Measurements from ENCODE around the gene CFAP65. TPM values are rescaled to one million over a fixed set of nuclear protein-coding genes. Genes with fewer than 3 reads are reported as not detected.

CFAP65 gene
- total and polyA plus RNA-seq, 10 donors = 0.28 TPM; not detected in 9

DNA sequence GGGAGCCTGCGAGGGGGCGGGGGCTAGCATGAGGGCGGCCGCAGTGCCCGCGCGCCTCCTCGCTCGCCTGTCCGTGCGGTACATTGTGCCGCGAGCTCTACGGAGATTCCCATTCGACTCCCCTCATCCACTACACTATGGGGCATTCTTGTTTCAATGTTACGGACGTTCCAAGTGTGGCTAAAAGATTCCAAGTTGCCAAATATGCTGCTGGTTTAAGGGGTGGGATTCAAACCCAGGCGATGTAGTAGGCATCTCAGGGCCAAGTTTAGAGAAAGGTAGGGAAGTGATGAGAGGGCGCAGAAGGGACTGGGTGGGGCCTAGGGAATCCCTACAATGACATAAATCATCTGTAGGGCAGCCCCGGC lies 38.1 kb downstream of the CFAP65 start:
- no peaks in the 10 kb centered on the region for H3K36me3 ChIP-seq
- intact Hi-C loops (cut with DNase I; ENCODE audit: low total_unique reads) = no loop called here
- 7 to 15% (median 10%) methylated on average over 10 to 20 of the region's 20 CpGs for WGBS, 5 donors
- DNase-seq = no peak
- H3K27me3 ChIP-seq (replicated peaks in 1 of 7) = peaks cover 15 to 100% (median 69%) of the 10 kb centered on the region in 7 donors
- TF ChIP-seq POLR2AphosphoS5 (IDR thresholded peaks at IDR 0.05) (no peak), POLR2A (IDR thresholded peaks at IDR 0.05) (no peak)
- TF ChIP-seq, protein P1, sequence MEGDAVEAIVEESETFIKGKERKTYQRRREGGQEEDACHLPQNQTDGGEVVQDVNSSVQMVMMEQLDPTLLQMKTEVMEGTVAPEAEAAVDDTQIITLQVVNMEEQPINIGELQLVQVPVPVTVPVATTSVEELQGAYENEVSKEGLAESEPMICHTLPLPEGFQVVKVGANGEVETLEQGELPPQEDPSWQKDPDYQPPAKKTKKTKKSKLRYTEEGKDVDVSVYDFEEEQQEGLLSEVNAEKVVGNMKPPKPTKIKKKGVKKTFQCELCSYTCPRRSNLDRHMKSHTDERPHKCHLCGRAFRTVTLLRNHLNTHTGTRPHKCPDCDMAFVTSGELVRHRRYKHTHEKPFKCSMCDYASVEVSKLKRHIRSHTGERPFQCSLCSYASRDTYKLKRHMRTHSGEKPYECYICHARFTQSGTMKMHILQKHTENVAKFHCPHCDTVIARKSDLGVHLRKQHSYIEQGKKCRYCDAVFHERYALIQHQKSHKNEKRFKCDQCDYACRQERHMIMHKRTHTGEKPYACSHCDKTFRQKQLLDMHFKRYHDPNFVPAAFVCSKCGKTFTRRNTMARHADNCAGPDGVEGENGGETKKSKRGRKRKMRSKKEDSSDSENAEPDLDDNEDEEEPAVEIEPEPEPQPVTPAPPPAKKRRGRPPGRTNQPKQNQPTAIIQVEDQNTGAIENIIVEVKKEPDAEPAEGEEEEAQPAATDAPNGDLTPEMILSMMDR (IDR thresholded peaks at IDR 0.05 in 8 of 11, conservative IDR thresholded peaks at IDR 0.05 in 3 of 11) = peak in 1 of 11 experiments; percentile 19
- H3K4me1 ChIP-seq = peaks cover 20 to 30% (median 26%) of the 10 kb centered on the region in 6 donors
- H3K9me3 ChIP-seq = no peaks in the 10 kb centered on the region
- H3K27ac ChIP-seq = no peak overlapping the region
- peak overlapping the region in 6 of 8 donors; percentile 5 to 59 (median 22) for H3K4me3 ChIP-seq

DNA sequence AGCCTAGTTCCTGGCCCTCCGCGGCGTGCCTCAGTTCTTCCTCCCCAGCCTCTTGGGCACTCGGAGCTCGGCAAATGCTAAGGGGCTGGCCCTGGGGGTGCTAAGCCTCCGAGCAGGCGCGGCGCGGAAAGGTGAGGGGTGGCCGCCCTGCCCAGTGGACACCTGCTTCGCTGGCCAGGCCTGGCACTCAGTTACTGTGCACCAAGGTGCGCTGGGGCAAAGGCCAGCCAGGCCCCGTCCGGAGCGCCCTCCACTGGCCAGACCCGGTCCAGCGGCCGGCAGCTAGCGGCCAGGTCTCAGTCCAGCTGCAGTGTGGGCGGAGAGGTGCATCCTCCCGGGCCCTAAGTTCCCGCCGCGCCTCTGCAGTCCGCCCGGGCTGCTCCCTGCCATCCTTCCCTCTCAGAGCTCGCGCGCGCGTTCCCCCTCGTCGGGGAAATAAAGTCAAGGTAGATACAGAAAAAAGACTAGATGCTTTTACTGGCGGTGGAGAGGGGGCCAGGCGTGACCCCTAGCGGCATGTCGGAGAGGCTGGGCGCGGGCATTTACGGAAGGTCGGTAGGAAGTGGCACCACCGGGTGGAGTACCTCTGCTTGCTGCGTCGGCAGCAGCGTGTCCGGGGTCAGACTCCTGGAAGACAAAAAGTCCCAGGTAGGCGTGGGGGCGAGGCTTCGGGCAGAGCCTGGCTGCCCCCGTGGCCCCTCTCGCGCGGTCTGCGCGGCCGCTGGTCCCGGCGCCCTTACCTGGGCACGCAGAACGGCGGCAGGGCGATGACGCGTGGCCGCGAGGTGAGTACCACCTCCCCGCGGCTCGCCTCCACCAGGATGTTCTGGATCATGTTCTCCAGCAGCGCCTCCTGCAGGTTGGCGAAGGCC lies 38.7 kb downstream of the CFAP65 start:
- H3K27ac ChIP-seq = no peak overlapping the region
- WGBS, 5 donors = 3 to 5% (median 3%) methylated on average over 30 to 72 of the region's 72 CpGs
- H3K4me1 ChIP-seq = peaks cover 20 to 30% (median 26%) of the 10 kb centered on the region in 6 donors
- no peaks in the 10 kb centered on the region for H3K36me3 ChIP-seq
- TF ChIP-seq, protein P1 (IDR thresholded peaks at IDR 0.05 in 8 of 11, conservative IDR thresholded peaks at IDR 0.05 in 3 of 11) = peak in 3 of 11 experiments; percentile 29 to 47 (median 38)
- no peak for TF ChIP-seq POLR2A (IDR thresholded peaks at IDR 0.05)
- peaks cover 15 to 100% (median 70%) of the 10 kb centered on the region in 7 donors for H3K27me3 ChIP-seq (replicated peaks in 1 of 7)
- peak overlapping the region in 7 of 8 donors; percentile 5 to 59 (median 20) for H3K4me3 ChIP-seq
- no peaks in the 10 kb centered on the region for H3K9me3 ChIP-seq
- intact Hi-C loops (cut with DNase I; ENCODE audit: low total_unique reads) = no loop called here
- no peak for DNase-seq

DNA sequence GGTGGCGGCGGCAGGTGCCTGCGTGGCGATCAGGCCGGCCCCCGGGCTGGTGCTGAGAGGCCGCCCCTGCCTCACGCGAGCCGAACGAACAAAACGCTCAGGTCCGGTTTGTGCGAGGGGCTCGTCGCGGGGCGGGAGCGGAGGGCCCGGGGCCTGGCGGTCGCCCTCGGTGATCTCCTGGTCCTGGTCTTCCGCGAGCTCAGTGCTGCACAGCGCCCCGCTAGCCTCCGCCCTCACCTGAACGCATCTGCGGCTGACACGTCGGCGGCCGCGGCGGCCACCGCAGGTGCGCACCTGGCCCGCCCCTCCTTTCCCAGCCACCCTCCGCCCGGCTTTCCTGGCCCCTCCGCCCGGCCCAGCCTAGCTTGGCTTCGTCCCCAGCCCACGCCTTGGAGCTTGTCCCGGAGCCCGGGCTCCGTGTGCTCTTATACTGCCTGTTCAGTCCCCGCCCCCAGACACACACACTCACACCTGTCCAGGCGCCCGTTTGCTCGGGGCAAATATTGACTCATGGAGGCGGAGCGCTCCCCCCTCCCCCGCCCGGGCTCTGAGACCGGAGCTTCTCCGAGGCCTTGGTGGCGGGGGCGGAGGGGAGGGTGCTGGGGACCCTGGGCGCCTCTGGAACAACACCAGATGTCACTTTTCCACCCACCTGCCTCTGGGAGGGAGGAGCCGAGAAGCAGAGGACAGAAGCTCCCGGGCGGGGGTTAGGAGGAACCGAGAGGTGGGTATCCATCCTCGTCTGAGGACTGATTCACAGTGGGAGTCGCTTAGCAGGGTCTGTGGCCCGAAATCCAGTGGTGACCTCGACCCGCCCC lies 39.5 kb downstream of the CFAP65 start:
- Histone ChIP-seq H3K27me3 (replicated peaks in 1 of 7) (peaks cover 15 to 100% (median 78%) of the 10 kb centered on the region in 7 donors), H3K4me1 (peaks cover 20 to 30% (median 26%) of the 10 kb centered on the region in 6 donors), H3K4me3 (peak overlapping the region in 6 of 8 donors; percentile 10 to 59 (median 24)), H3K27ac (no peak overlapping the region), H3K36me3 (no peaks in the 10 kb centered on the region), H3K9me3 (no peaks in the 10 kb centered on the region)
- DNase-seq = no peak
- WGBS, 5 donors = 2 to 4% (median 3%) methylated on average over 38 to 70 of the region's 70 CpGs
- intact Hi-C loops (cut with DNase I; ENCODE audit: low total_unique reads) = no loop called here
- no peak for TF ChIP-seq POLR2A (IDR thresholded peaks at IDR 0.05)
- TF ChIP-seq POLR2AphosphoS5 (IDR thresholded peaks at IDR 0.05) = no peak
- TF ChIP-seq, protein P1 (IDR thresholded peaks at IDR 0.05 in 8 of 11, conservative IDR thresholded peaks at IDR 0.05 in 3 of 11) = no peak

Measured in spleen (tissue), 11 donors.